A549 (cell line): Measurements from ENCODE around the gene HMGXB3. TPM values are rescaled to one million over a fixed set of nuclear protein-coding genes. Genes with fewer than 3 reads are reported as not detected.
A peak's percentile ranks its signal among the peaks of the same experiment; 100 is the strongest.

Experiments used
- ATAC-seq, 2 experiments: fragments of 200-7000 bp in 1 of 2; fragments of >200 bp in 1 of 2; cut with Nextera tagmentation in 1 of 2; cut with Tn5 transposase in 1 of 2; 3 replicates each; pipeline versions ENCODE4 v1.8.0 to v1.9.1; 2018 to 2020; ENCODE audit warnings: mild to moderate bottlenecking in 1 of 2, moderate library complexity in 1 of 2
- CTCF ChIA-PET: fragments of 300-600 bp; sonication (Branson Sonifier 250); formaldehyde crosslinking; extraction: SDS; loops from one replicate; lab custom pipeline; 2021; ENCODE audit warnings: antibody characterized with exemption, inconsistent platforms; lab: Yijun Ruan, JAX
- POLR2A ChIA-PET: fragments of 350-600 bp; formaldehyde crosslinking; extraction: SDS; loops from one replicate; lab custom pipeline; 2021; ENCODE audit warnings: antibody characterized with exemption, inconsistent platforms; lab: Yijun Ruan, JAX
- DNase-seq, 2 experiments: peaks; one replicate each; pipeline versions ENCODE4 v3.0.0 to v3.0.0-alpha.2; 2011 to 2016; ENCODE audit warnings: low read depth in 1 of 2, low spot score in 1 of 2
- FAIRE-seq: peaks from 2 replicates; lab custom pipeline; 2011; peaks lifted over from hg19 to GRCh38; lab: Jason Lieb, UNC
- H3K27ac ChIP-seq, 2 experiments: fragments of >200 bp; sonication (Bioruptor Twin); formaldehyde crosslinking; 3 replicates each; pipeline ENCODE4 v1.5.1; 2016 to 2017
- H3K4me1 ChIP-seq: fragments of >200 bp; sonication (Bioruptor Twin); formaldehyde crosslinking; 3 replicates; pipeline ENCODE4 v1.6.1; 2016
- H3K4me2 ChIP-seq: fragments of >200 bp; sonication (Bioruptor Twin); formaldehyde crosslinking; 3 replicates; pipeline ENCODE4 v1.6.1; 2016
- H3K4me3 ChIP-seq: fragments of >200 bp; sonication (Bioruptor Twin); formaldehyde crosslinking; 3 replicates; pipeline ENCODE4 v1.5.1; 2016
- H3K9me3 ChIP-seq: fragments of >200 bp; sonication (Bioruptor Twin); formaldehyde crosslinking; 3 replicates; pipeline ENCODE4 v1.6.1; 2016
- ATOH8 ChIP-seq: fragments of 250-450 bp; sonication (Bioruptor Pico); IDR thresholded peaks from 2 replicates; pipeline ENCODE4 v1.5.0; 2020; ENCODE audit warnings: low read depth, mild to moderate bottlenecking, moderate library complexity
- CHD2 ChIP-seq: fragments of 150-350 bp; IDR thresholded peaks from 2 replicates; pipeline ENCODE4 v1.6.1; 2014; ENCODE audit warnings: low read length; ENCODE audit not compliant: partially characterized antibody
- CTCF ChIP-seq: fragments of >200 bp; sonication (Bioruptor Twin); formaldehyde crosslinking; IDR thresholded peaks from 3 replicates; pipeline ENCODE4 v1.5.1; 2016
- EHMT2 ChIP-seq: fragments of 200-600 bp; sonication (generic); IDR thresholded peaks from 2 replicates; pipeline ENCODE4 v1.6.1; 2016; ENCODE audit warnings: antibody characterized with exemption, low read depth, mild to moderate bottlenecking, moderate library complexity
- GATA3 ChIP-seq: IDR thresholded peaks from 2 replicates; pipeline ENCODE4 v1.6.1; 2012; ENCODE audit warnings: borderline replicate concordance
- HOXB5 ChIP-seq: fragments of 250-450 bp; sonication (Bioruptor Pico); IDR thresholded peaks from 2 replicates; pipeline ENCODE4 v1.5.0; 2020; ENCODE audit warnings: mild to moderate bottlenecking, moderate library complexity
- JUN ChIP-seq, 2 experiments: fragments of >200 bp; sonication (Bioruptor Twin); formaldehyde crosslinking; IDR thresholded peaks; 2 replicates in 1 of 2; 3 replicates in 1 of 2; pipeline ENCODE4 v1.6.1; 2016 to 2017
- JUNB ChIP-seq: fragments of >200 bp; sonication (Bioruptor Twin); formaldehyde crosslinking; IDR thresholded peaks from 2 replicates; pipeline ENCODE4 v1.6.1; 2016
- RAD21 ChIP-seq, 2 experiments: fragments of >200 bp in 1 of 2; sonication (Bioruptor Twin) in 1 of 2; formaldehyde crosslinking in 1 of 2; IDR thresholded peaks in 1 of 2; conservative IDR thresholded peaks in 1 of 2; 2 replicates in 1 of 2; 3 replicates in 1 of 2; pipeline ENCODE4 v1.6.1; 2012 to 2018; ENCODE audit warnings: inconsistent platforms in 1 of 2
- RARB ChIP-seq: fragments of 250-450 bp; sonication (Bioruptor Pico); IDR thresholded peaks from 2 replicates; pipeline ENCODE4 v1.8.0; 2021; ENCODE audit warnings: mild to moderate bottlenecking, moderate library complexity
- SMC3 ChIP-seq: fragments of >200 bp; sonication (Bioruptor Twin); formaldehyde crosslinking; IDR thresholded peaks from 3 replicates; pipeline ENCODE4 v1.6.1; 2018; ENCODE audit warnings: inconsistent platforms
- ZC3H11A ChIP-seq: fragments of 450-650 bp; IDR thresholded peaks from 2 replicates; pipeline ENCODE4 v1.6.1; 2014; ENCODE audit warnings: antibody characterized with exemption, mild to moderate bottlenecking
- ZFP36 ChIP-seq: fragments of 450-650 bp; IDR thresholded peaks from 2 replicates; pipeline ENCODE4 v1.6.1; 2014; ENCODE audit warnings: borderline replicate concordance; ENCODE audit not compliant: partially characterized antibody
- ZNF302 ChIP-seq: fragments of 250-450 bp; sonication (Bioruptor Pico); IDR thresholded peaks from 2 replicates; pipeline ENCODE4 v1.9.0; 2021; ENCODE audit warnings: inconsistent platforms, mild to moderate bottlenecking, moderate library complexity
- WGBS: methylation state at CpG from one replicate; pipeline ENCODE4 v1.1.6; 2017; ENCODE audit errors: missing lambda C conversion rate; 5-methylcytosine and 5-hydroxymethylcytosine counted together
- polyA plus RNA-seq, 4 experiments: library from polyadenylated mRNA; depleted of rRNA in 3 of 4; stranded (reverse); fragments of >200 nt; fragmentation: RNase III in 1 of 4; extraction: RNeasy Plus Mini Kit Qiagen cat#74134 plus additional on column Dnase treatment in 1 of 4; gene quantifications; 2 replicates in 3 of 4; 3 replicates in 1 of 4; pipeline ENCODE4 v1.2.3, GENCODE V29; 2011 to 2017

Gene HMGXB3
- polyA plus RNA-seq, 2 of the 4 experiments (the other 2 are of a cell fraction): 20.5 to 34.1 TPM

- FAIRE-seq (no peak), DNase-seq (no peak), ATAC-seq (peak in 1 of 2 experiments; percentile 31; a peak in 3 of 6 replicates)
- WGBS: 9% methylated on average over 22 of the region's 23 CpGs
- H3K27ac ChIP-seq: peak overlapping the region; percentile 91 to 96
- no peaks in the 10 kb centered on the region for H3K9me3 ChIP-seq
- peak overlapping the region; percentile 80 for H3K4me2 ChIP-seq
- H3K4me3 ChIP-seq: peak overlapping the region; percentile 81
- TF ChIP-seq ZNF302 (CRISPR knock-in tag): no peak
- TF ChIP-seq ATOH8 (CRISPR knock-in tag): 0 out of 2 replicates have a peak, but pooled peaks have one; percentile 16
- CTCF ChIA-PET: interaction anchor here (0.6 to 16.5 kb wide), 24 partner anchors 10 to 342 kb away, joined by 3 to 594 read pairs (median 9); partner anchors contain the start of gene PDE6A
- POLR2A ChIA-PET: interaction anchor here (0.9 to 4.0 kb wide), 13 partner anchors 14 to 295 kb away, joined by 3 to 61 read pairs (median 4); partner anchors contain the start of genes HMGXB3 and TIGD6
- H3K4me1 ChIP-seq: peaks cover 48% of the 10 kb centered on the region
Observed at GRCh38 chr5:149961186-149961685, 39.3 kb upstream of the HMGXB3 start.

- TF ChIP-seq GATA3: no peak
- peak; percentile 45; the same call in 1 of the 2 replicates for TF ChIP-seq RARB (CRISPR knock-in tag)
- TF ChIP-seq CHD2: no peak
- peak; percentile 87 for TF ChIP-seq CTCF
- peak; percentile 86 for TF ChIP-seq SMC3
- peak; percentile 87 to 89 for TF ChIP-seq RAD21 (conservative IDR thresholded peaks at IDR 0.05 in 1 of 2, IDR thresholded peaks at IDR 0.05 in 1 of 2)
- no peak for TF ChIP-seq ZFP36
- WGBS: 30% methylated on average over 6 of the region's 6 CpGs
- POLR2A ChIA-PET: interaction anchor here (0.7 to 4.0 kb wide), 6 partner anchors 27 to 180 kb away, joined by 3 to 61 read pairs (median 4); partner anchors contain the start of genes HMGXB3 and TIGD6
- CTCF ChIA-PET: interaction anchor here (0.6 to 16.5 kb wide), 55 partner anchors 9 to 451 kb away, joined by 3 to 594 read pairs (median 4); partner anchors contain the start of genes CD74, PDE6A and PPARGC1B
- Histone ChIP-seq H3K4me3 (peak overlapping the region; percentile 81), H3K4me2 (peak overlapping the region; percentile 80), H3K4me1 (peaks cover 43% of the 10 kb centered on the region), H3K9me3 (no peaks in the 10 kb centered on the region), H3K27ac (peak overlapping the region; percentile 91 to 96; a peak in 4 of 6 replicates)
- FAIRE-seq (no peak), ATAC-seq (peak; percentile 38 to 42; a peak in 4 of 6 replicates), DNase-seq (peak; percentile 80)
Observed at GRCh38 chr5:149961957-149962409, 38.6 kb upstream of the HMGXB3 start.

GRCh38 chr5:149962601-149963300 is 37.8 kb upstream of the HMGXB3 start:
- no peaks in the 10 kb centered on the region for H3K9me3 ChIP-seq
- ChIA-PET POLR2A (interaction anchor here (0.7 to 4.0 kb wide), 5 partner anchors 28 to 179 kb away, joined by 3 to 61 read pairs (median 5); partner anchors contain the start of genes HMGXB3 and TIGD6), CTCF (interaction anchor here (0.7 to 16.5 kb wide), 38 partner anchors 8 to 326 kb away, joined by 3 to 594 read pairs (median 5); partner anchors contain the start of genes PDE6A and PPARGC1B)
- H3K4me1 ChIP-seq: peaks cover 35% of the 10 kb centered on the region
- WGBS: 94% methylated on average over 5 of the region's 5 CpGs
- peak overlapping the region; percentile 80 for H3K4me2 ChIP-seq
- no peak overlapping the region for H3K4me3 ChIP-seq
- FAIRE-seq (no peak), ATAC-seq (no peak), DNase-seq (no peak)
- TF ChIP-seq HOXB5: no peak
- TF ChIP-seq JUNB: no peak
- TF ChIP-seq GATA3: no peak
- peak; percentile 51; the same call in 1 of the 2 replicates for TF ChIP-seq ZC3H11A
- no peak for TF ChIP-seq EHMT2
- peak overlapping the region in 1 of 2 experiments; percentile 17; a peak in 1 of 6 replicates for H3K27ac ChIP-seq

- ATAC-seq (no peak), FAIRE-seq (no peak), DNase-seq (no peak)
- ChIA-PET CTCF (interaction anchor here (1.3 to 16.5 kb wide), 5 partner anchors 10 to 130 kb away, joined by 4 to 594 read pairs (median 331); no protein-coding TSS in a partner anchor), POLR2A (no interaction called here)
- no peak overlapping the region for H3K4me2 ChIP-seq
- WGBS: 83% methylated on average over 3 of the region's 3 CpGs
- no peak overlapping the region for H3K27ac ChIP-seq
- H3K4me1 ChIP-seq: peaks cover 26% of the 10 kb centered on the region
- TF ChIP-seq JUN (IDR thresholded peaks at IDR 0.05): no peak
- H3K9me3 ChIP-seq: no peaks in the 10 kb centered on the region
- no peak overlapping the region for H3K4me3 ChIP-seq
Observed at GRCh38 chr5:149963729-149964128, 36.8 kb upstream of the HMGXB3 start.
